K562 (cell line): ENCODE data around the gene ADGRA1. TPM values are rescaled to one million over a fixed set of nuclear protein-coding genes. Genes with fewer than 3 reads are reported as not detected.
"Not testable (repeated sequence)": the region's sequence is repeated elsewhere in the genome, so short reads cannot be mapped to it uniquely, and the experiment has no call there.

Experiments
- ATAC-seq: fragments of 200-7000 bp; cut with Tn5 transposase; 3 replicates; pipeline ENCODE4 v1.9.1; 2020; ENCODE audit warnings: moderate library complexity
- BruUV-seq: library from RNA; stranded (reverse); fragments of 400-500 nt; replicated peaks from 2 replicates; lab custom pipeline; 2021; lab: Mats Ljungman, UMichigan
- CTCF ChIA-PET: fragments of 300-600 bp; formaldehyde crosslinking; extraction: SDS; loops from one replicate; lab custom pipeline; 2021; ENCODE audit warnings: low intra/inter-chr PET ratio; lab: Yijun Ruan, JAX
- POLR2A ChIA-PET: fragments of 300-600, 350-650 bp; sonication (Branson Sonifier 250); formaldehyde crosslinking; extraction: SDS; loops from one replicate; lab custom pipeline; 2021; ENCODE audit warnings: antibody characterized with exemption, inconsistent platforms; lab: Yijun Ruan, JAX
- DNase-seq, 4 experiments: peaks; one replicate each; pipeline versions ENCODE4 v3.0.0 to v3.0.0-alpha.2; 2011 to 2018; ENCODE audit warnings: low spot score in 3 of 4, mixed read lengths in 3 of 4; ENCODE audit errors: extremely low read depth in 1 of 4
- FAIRE-seq: peaks from 2 replicates; lab custom pipeline; 2011; peaks lifted over from hg19 to GRCh38; lab: Jason Lieb, UNC
- H2AFZ ChIP-seq: 2 replicates; pipeline ENCODE4 v1.6.0; 2011; ENCODE audit warnings: low read depth, low read length, control low read depth, inconsistent platforms
- H3K27ac ChIP-seq: fragments of 200-600 bp; 3 replicates; pipeline ENCODE4 v1.8.0; 2011; ENCODE audit warnings: low read depth, mild to moderate bottlenecking, control low read depth, inconsistent platforms, low read length, moderate library complexity, mixed read lengths; ENCODE audit errors: extremely low read depth
- H3K27me3 ChIP-seq, 2 experiments: fragments of 300-600 bp in 1 of 2; 2 replicates in 1 of 2; 3 replicates in 1 of 2; pipeline versions ENCODE4 v1.6.0 to v1.8.0; 2011; ENCODE audit warnings: inconsistent platforms in 2 of 2, low read length in 2 of 2, mild to moderate bottlenecking in 1 of 2, mixed read lengths in 1 of 2, moderate library complexity in 1 of 2; ENCODE audit not compliant: control insufficient read depth in 2 of 2, insufficient read depth in 2 of 2
- H3K36me3 ChIP-seq: fragments of 300-600 bp; 3 replicates; pipeline ENCODE4 v1.8.0; 2011; ENCODE audit warnings: mild to moderate bottlenecking, low read length, inconsistent platforms; ENCODE audit not compliant: control insufficient read depth, insufficient read depth
- H3K4me1 ChIP-seq, 2 experiments: fragments of 200-600 bp in 1 of 2; replicated peaks in 1 of 2; 2 replicates in 1 of 2; 3 replicates in 1 of 2; pipeline versions ENCODE4 v1.5.1 to v1.8.0; 2011; ENCODE audit warnings: inconsistent platforms in 2 of 2, low read length in 2 of 2, mild to moderate bottlenecking in 1 of 2, mixed read lengths in 1 of 2, moderate library complexity in 1 of 2; ENCODE audit not compliant: control insufficient read depth in 2 of 2, insufficient read depth in 2 of 2
- H3K4me2 ChIP-seq: 2 replicates; pipeline ENCODE4 v1.6.1; 2011; ENCODE audit warnings: low read length, control low read depth, inconsistent platforms, mixed read lengths; ENCODE audit not compliant: insufficient read depth
- H3K4me3 ChIP-seq: fragments of 200-600 bp; sonication (generic), shearing (Covaris generic); 2 replicates; pipeline ENCODE4 v1.5.1; 2016; ENCODE audit warnings: control low read depth, inconsistent platforms
- H3K79me2 ChIP-seq: fragments of 200-600 bp; 3 replicates; pipeline ENCODE4 v1.8.0; 2011; ENCODE audit warnings: low read length, inconsistent platforms; ENCODE audit not compliant: control insufficient read depth, insufficient read depth
- H3K9ac ChIP-seq, 2 experiments: 2 replicates each; pipeline versions ENCODE4 v1.6.0 to v1.6.1; 2011; ENCODE audit warnings: low read depth in 2 of 2, low read length in 2 of 2, control low read depth in 1 of 2, inconsistent platforms in 1 of 2, mild to moderate bottlenecking in 1 of 2, mixed read lengths in 1 of 2; ENCODE audit not compliant: insufficient read depth in 1 of 2
- H3K9me1 ChIP-seq: one replicate; pipeline ENCODE4 v1.6.0; 2011; ENCODE audit warnings: inconsistent platforms, mild to moderate bottlenecking, low read length, moderate library complexity; ENCODE audit not compliant: control insufficient read depth, insufficient read depth
- H3K9me3 ChIP-seq: replicated peaks from 2 replicates; pipeline ENCODE4 v1.5.1; 2011; ENCODE audit warnings: low read depth, low read length, inconsistent platforms; ENCODE audit not compliant: control insufficient read depth, insufficient read depth
- H4K20me1 ChIP-seq: replicated peaks from 2 replicates; pipeline ENCODE4 v1.6.1; 2011; ENCODE audit warnings: low read length, inconsistent platforms, mixed read lengths; ENCODE audit not compliant: control insufficient read depth, insufficient read depth
- KDM4B ChIP-seq, 2 experiments: fragments of 450-650 bp in 1 of 2; sonication (generic) in 1 of 2; IDR thresholded peaks; 2 replicates each; pipeline ENCODE4 v1.6.1; 2016 to 2017; ENCODE audit warnings: borderline replicate concordance in 2 of 2, antibody characterized with exemption in 1 of 2, low read depth in 1 of 2, mild to moderate bottlenecking in 1 of 2
- SAFB2 ChIP-seq: fragments of 200-400 bp; formaldehyde crosslinking; IDR thresholded peaks from 2 replicates; pipeline ENCODE4 v1.6.1; 2018; ENCODE audit warnings: borderline replicate concordance, low read length, low read depth, moderate library complexity; ENCODE audit not compliant: severe bottlenecking
- WGBS: fragments of 100-300 bp; shearing (Covaris generic); methylation state at CpG from one replicate; pipeline ENCODE4 v1.1.6; 2016; ENCODE audit warnings: low coverage, mixed read lengths; ENCODE audit not compliant: insufficient coverage; ENCODE audit errors: missing lambda C conversion rate; 5-methylcytosine and 5-hydroxymethylcytosine counted together
- in situ Hi-C: fragments of 300-500 bp; cut with MboI; formaldehyde crosslinking; loops from 4 replicates; pipeline ENCODE4 v1.15.0; 2018; ENCODE audit warnings: inconsistent platforms, mixed read lengths
- intact Hi-C: fragments of 100-400 bp; cut with micrococcal nuclease; formaldehyde crosslinking; loops from 2 replicates; pipeline ENCODE4 v1.14.2; 2022
- polyA plus RNA-seq, 8 experiments: library from polyadenylated mRNA; depleted of rRNA in 4 of 8; stranded (reverse) in 5 of 8; unstranded in 3 of 8; fragments of >200 nt; fragmentation: Nextera tagmentation in 2 of 8; fragmentation: Illumina TruSeq in 1 of 8; extraction: Ambion mirVana in 2 of 8; extraction: Trizol in 1 of 8; gene quantifications; 2 replicates each; pipeline versions ENCODE4 v1.2.1 to v1.2.3, GENCODE V29; 2011 to 2014; ENCODE audit warnings: inconsistent platforms in 1 of 8, missing spikeins in 1 of 8
- total RNA-seq, 7 experiments: library from RNA; depleted of rRNA in 6 of 7; stranded (reverse); fragments of >200 nt in 6 of 7; fragmentation: Illumina TruSeq in 2 of 7; extraction: Trizol in 2 of 7; gene quantifications; 2 replicates each; pipeline versions ENCODE4 v1.2.1 to v1.2.3, GENCODE V29; 2011 to 2021; ENCODE audit warnings: low replicate concordance in 1 of 7

ADGRA1 gene
- total and polyA plus RNA-seq, 9 of the 15 experiments (the other 6 are each of a cell fraction or from before 2014, with no cell fraction given), result not detected

DNA sequence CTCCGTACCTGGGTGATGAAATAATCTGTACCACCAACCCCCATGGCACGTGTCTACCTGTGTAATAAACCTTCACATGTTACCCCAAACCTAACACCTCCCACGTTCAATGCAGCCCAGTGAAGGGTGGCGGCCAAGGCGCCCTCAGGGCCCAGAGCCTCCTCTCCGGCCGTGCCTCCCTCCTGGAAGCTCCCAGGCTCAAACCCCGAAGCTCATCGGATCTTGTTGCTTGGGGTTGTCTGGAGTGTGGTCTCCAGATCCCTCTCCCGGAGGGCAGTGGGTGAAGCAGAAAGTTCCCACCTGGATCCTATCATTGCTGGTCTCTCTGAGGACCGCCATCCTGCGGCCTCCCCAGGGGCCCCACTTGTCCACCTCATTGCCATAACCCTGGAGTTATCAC is 62.9 kb downstream of the ADGRA1 start:
- Histone ChIP-seq H3K9ac (no peak overlapping the region), H3K27ac (no peak overlapping the region)
- ATAC-seq, result no peak
- intact Hi-C loops, result no loop called here
- POLR2A ChIA-PET, result no interaction called here
- TF ChIP-seq KDM4B (IDR thresholded peaks at IDR 0.05; ENCODE audit: borderline replicate concordance in 2 of 2, low read depth in 1 of 2) (no peak), SAFB2 (no peak)
- TF ChIP-seq, all 486 proteins: peak for 0
- FAIRE-seq, result no peak
- CTCF ChIA-PET, result no interaction called here
- H3K9me1 ChIP-seq, result no peaks in the 10 kb centered on the region
- H3K9me3 ChIP-seq, result no peaks in the 10 kb centered on the region
- H3K79me2 ChIP-seq, result no peaks in the 10 kb centered on the region
- H3K4me3 ChIP-seq, result no peak overlapping the region
- DNase-seq, result no peak
- H2AFZ ChIP-seq, result no peak overlapping the region
- no peaks in the 10 kb centered on the region for H3K36me3 ChIP-seq
- H3K4me1 ChIP-seq, result no peaks in the 10 kb centered on the region; a peak in 1 of 5 replicates
- WGBS, result 0% methylated on average over 7 of the region's 12 CpGs
- in situ Hi-C loops, result no loop called here
- H3K4me2 ChIP-seq, result no peak overlapping the region
- no TSS peak for BruUV-seq
- peaks cover 8 to 20% of the 10 kb centered on the region in 2 experiments; a peak in 3 of 5 replicates for H3K27me3 ChIP-seq
- no peaks in the 10 kb centered on the region; the same call in 1 of the 2 replicates for H4K20me1 ChIP-seq

DNA sequence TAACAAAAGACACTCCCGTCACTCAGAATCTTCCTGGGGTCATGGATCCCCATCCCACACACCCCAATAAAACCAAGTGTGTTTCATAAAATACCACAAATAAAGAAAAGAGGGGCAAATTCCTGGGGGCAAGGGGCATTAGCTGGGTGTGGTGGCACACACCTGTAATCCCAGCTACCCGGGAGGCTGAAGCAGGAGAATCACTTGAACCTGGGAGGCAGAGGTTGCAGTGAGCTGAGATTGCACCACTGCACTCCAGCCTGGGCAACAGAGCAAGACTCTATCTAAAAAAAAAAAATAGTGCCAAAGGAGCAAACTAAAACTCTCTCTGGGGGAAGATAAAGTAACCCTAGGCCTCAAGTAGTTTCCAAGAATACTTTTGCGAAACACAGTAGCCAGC is 63.3 kb downstream of the ADGRA1 start:
- H3K79me2 ChIP-seq, H3K9me1 ChIP-seq, H3K4me1 ChIP-seq, H3K4me2 ChIP-seq, in situ Hi-C loops, H3K36me3 ChIP-seq, H4K20me1 ChIP-seq, BruUV-seq, ATAC-seq, POLR2A ChIA-PET, H3K9me3 ChIP-seq, H3K4me3 ChIP-seq, intact Hi-C loops, H3K27ac ChIP-seq, H3K9ac ChIP-seq, H2AFZ ChIP-seq, FAIRE-seq, CTCF ChIA-PET, DNase-seq: not testable (repeated sequence)
- H3K27me3 ChIP-seq, result peaks cover 8 to 20% of the 10 kb centered on the region in 2 experiments; a peak in 3 of 5 replicates
- 10% methylated on average over 3 of the region's 3 CpGs for WGBS
